K562 (cell line): ENCODE data around the gene ADAMTSL2. TPM values are rescaled to one million over a fixed set of nuclear protein-coding genes. Genes with fewer than 3 reads are reported as not detected.

ENCODE experiments used
- ATAC-seq: fragments of 200-7000 bp; cut with Tn5 transposase; 3 replicates; pipeline ENCODE4 v1.9.1; 2020; ENCODE audit warnings: moderate library complexity
- BruUV-seq: library from RNA; stranded (reverse); fragments of 400-500 nt; replicated peaks from 2 replicates; lab custom pipeline; 2021; lab: Mats Ljungman, UMichigan
- CTCF ChIA-PET: fragments of 300-600 bp; formaldehyde crosslinking; extraction: SDS; loops from one replicate; lab custom pipeline; 2021; ENCODE audit warnings: low intra/inter-chr PET ratio; lab: Yijun Ruan, JAX
- POLR2A ChIA-PET: fragments of 300-600, 350-650 bp; sonication (Branson Sonifier 250); formaldehyde crosslinking; extraction: SDS; loops from one replicate; lab custom pipeline; 2021; ENCODE audit warnings: antibody characterized with exemption, inconsistent platforms; lab: Yijun Ruan, JAX
- DNase-seq, 4 experiments: peaks; one replicate each; pipeline versions ENCODE4 v3.0.0 to v3.0.0-alpha.2; 2011 to 2018; ENCODE audit warnings: low spot score in 3 of 4, mixed read lengths in 3 of 4; ENCODE audit errors: extremely low read depth in 1 of 4
- FAIRE-seq: peaks from 2 replicates; lab custom pipeline; 2011; peaks lifted over from hg19 to GRCh38; lab: Jason Lieb, UNC
- H2AFZ ChIP-seq: 2 replicates; pipeline ENCODE4 v1.6.0; 2011; ENCODE audit warnings: low read depth, low read length, control low read depth, inconsistent platforms
- H3K27ac ChIP-seq: fragments of 200-600 bp; 3 replicates; pipeline ENCODE4 v1.8.0; 2011; ENCODE audit warnings: low read depth, mild to moderate bottlenecking, control low read depth, inconsistent platforms, low read length, moderate library complexity, mixed read lengths; ENCODE audit errors: extremely low read depth
- H3K27me3 ChIP-seq, 2 experiments: fragments of 300-600 bp in 1 of 2; 2 replicates in 1 of 2; 3 replicates in 1 of 2; pipeline versions ENCODE4 v1.6.0 to v1.8.0; 2011; ENCODE audit warnings: inconsistent platforms in 2 of 2, low read length in 2 of 2, mild to moderate bottlenecking in 1 of 2, mixed read lengths in 1 of 2, moderate library complexity in 1 of 2; ENCODE audit not compliant: control insufficient read depth in 2 of 2, insufficient read depth in 2 of 2
- H3K36me3 ChIP-seq: fragments of 300-600 bp; 3 replicates; pipeline ENCODE4 v1.8.0; 2011; ENCODE audit warnings: mild to moderate bottlenecking, low read length, inconsistent platforms; ENCODE audit not compliant: control insufficient read depth, insufficient read depth
- H3K4me1 ChIP-seq, 2 experiments: fragments of 200-600 bp in 1 of 2; replicated peaks in 1 of 2; 2 replicates in 1 of 2; 3 replicates in 1 of 2; pipeline versions ENCODE4 v1.5.1 to v1.8.0; 2011; ENCODE audit warnings: inconsistent platforms in 2 of 2, low read length in 2 of 2, mild to moderate bottlenecking in 1 of 2, mixed read lengths in 1 of 2, moderate library complexity in 1 of 2; ENCODE audit not compliant: control insufficient read depth in 2 of 2, insufficient read depth in 2 of 2
- H3K4me2 ChIP-seq: 2 replicates; pipeline ENCODE4 v1.6.1; 2011; ENCODE audit warnings: low read length, control low read depth, inconsistent platforms, mixed read lengths; ENCODE audit not compliant: insufficient read depth
- H3K4me3 ChIP-seq: fragments of 200-600 bp; sonication (generic), shearing (Covaris generic); 2 replicates; pipeline ENCODE4 v1.5.1; 2016; ENCODE audit warnings: control low read depth, inconsistent platforms
- H3K79me2 ChIP-seq: fragments of 200-600 bp; 3 replicates; pipeline ENCODE4 v1.8.0; 2011; ENCODE audit warnings: low read length, inconsistent platforms; ENCODE audit not compliant: control insufficient read depth, insufficient read depth
- H3K9ac ChIP-seq, 2 experiments: 2 replicates each; pipeline versions ENCODE4 v1.6.0 to v1.6.1; 2011; ENCODE audit warnings: low read depth in 2 of 2, low read length in 2 of 2, control low read depth in 1 of 2, inconsistent platforms in 1 of 2, mild to moderate bottlenecking in 1 of 2, mixed read lengths in 1 of 2; ENCODE audit not compliant: insufficient read depth in 1 of 2
- H3K9me1 ChIP-seq: one replicate; pipeline ENCODE4 v1.6.0; 2011; ENCODE audit warnings: inconsistent platforms, mild to moderate bottlenecking, low read length, moderate library complexity; ENCODE audit not compliant: control insufficient read depth, insufficient read depth
- H3K9me3 ChIP-seq: replicated peaks from 2 replicates; pipeline ENCODE4 v1.5.1; 2011; ENCODE audit warnings: low read depth, low read length, inconsistent platforms; ENCODE audit not compliant: control insufficient read depth, insufficient read depth
- H4K20me1 ChIP-seq: replicated peaks from 2 replicates; pipeline ENCODE4 v1.6.1; 2011; ENCODE audit warnings: low read length, inconsistent platforms, mixed read lengths; ENCODE audit not compliant: control insufficient read depth, insufficient read depth
- COPS2 ChIP-seq: fragments of 450-650 bp; conservative IDR thresholded peaks from 2 replicates; pipeline ENCODE4 v1.6.1; 2016; ENCODE audit warnings: mild to moderate bottlenecking, moderate library complexity
- ETV6 ChIP-seq, 3 experiments: fragments of 150-350 bp in 1 of 3; sonication (generic) in 1 of 3; formaldehyde crosslinking in 1 of 3; IDR thresholded peaks; 2 replicates each; pipeline versions ENCODE4 v1.6.1 to v1.8.0; 2014 to 2022; ENCODE audit warnings: borderline replicate concordance in 2 of 3, low read depth in 2 of 3, antibody characterized with exemption in 1 of 3, low read length in 1 of 3, mild to moderate bottlenecking in 1 of 3, missing genetic modification reagents in 1 of 3
- KAT7 ChIP-seq: sonication (generic); formaldehyde crosslinking; IDR thresholded peaks from 2 replicates; pipeline ENCODE4 v1.8.0; 2022; ENCODE audit warnings: missing genetic modification reagents, mild to moderate bottlenecking, borderline replicate concordance
- RERE ChIP-seq: sonication (generic); formaldehyde crosslinking; IDR thresholded peaks from 2 replicates; pipeline ENCODE4 v1.8.0; 2023; ENCODE audit warnings: missing genetic modification reagents, mild to moderate bottlenecking, borderline replicate concordance
- ZBTB8A ChIP-seq: fragments of 450-650 bp; IDR thresholded peaks from 2 replicates; pipeline ENCODE4 v1.6.1; 2018; ENCODE audit warnings: mild to moderate bottlenecking, moderate library complexity; ENCODE audit not compliant: partially characterized antibody
- ZFP36 ChIP-seq: fragments of 150-350 bp; IDR thresholded peaks from 2 replicates; pipeline ENCODE4 v1.6.1; 2018; ENCODE audit warnings: low read length, low read depth; ENCODE audit not compliant: partially characterized antibody
- WGBS: fragments of 100-300 bp; shearing (Covaris generic); methylation state at CpG from one replicate; pipeline ENCODE4 v1.1.6; 2016; ENCODE audit warnings: low coverage, mixed read lengths; ENCODE audit not compliant: insufficient coverage; ENCODE audit errors: missing lambda C conversion rate; 5-methylcytosine and 5-hydroxymethylcytosine counted together
- in situ Hi-C: fragments of 300-500 bp; cut with MboI; formaldehyde crosslinking; loops from 4 replicates; pipeline ENCODE4 v1.15.0; 2018; ENCODE audit warnings: inconsistent platforms, mixed read lengths
- intact Hi-C: fragments of 100-400 bp; cut with micrococcal nuclease; formaldehyde crosslinking; loops from 2 replicates; pipeline ENCODE4 v1.14.2; 2022
- polyA plus RNA-seq, 8 experiments: library from polyadenylated mRNA; depleted of rRNA in 4 of 8; stranded (reverse) in 5 of 8; unstranded in 3 of 8; fragments of >200 nt; fragmentation: Nextera tagmentation in 2 of 8; fragmentation: Illumina TruSeq in 1 of 8; extraction: Ambion mirVana in 2 of 8; extraction: Trizol in 1 of 8; gene quantifications; 2 replicates each; pipeline versions ENCODE4 v1.2.1 to v1.2.3, GENCODE V29; 2011 to 2014; ENCODE audit warnings: inconsistent platforms in 1 of 8, missing spikeins in 1 of 8
- total RNA-seq, 7 experiments: library from RNA; depleted of rRNA in 6 of 7; stranded (reverse); fragments of >200 nt in 6 of 7; fragmentation: Illumina TruSeq in 2 of 7; extraction: Trizol in 2 of 7; gene quantifications; 2 replicates each; pipeline versions ENCODE4 v1.2.1 to v1.2.3, GENCODE V29; 2011 to 2021; ENCODE audit warnings: low replicate concordance in 1 of 7

The ADAMTSL2 gene
- total and polyA plus RNA-seq, 9 of the 15 experiments (the other 6 are each of a cell fraction or from before 2014, with no cell fraction given): 0.04 TPM; not detected in 8

GRCh38 chr9:133508046-133508445 lies 26.5 kb upstream of the ADAMTSL2 start:
- H3K9me3 ChIP-seq: peaks cover 7% of the 10 kb centered on the region; the same call in 1 of the 2 replicates
- H3K27ac ChIP-seq: no peak overlapping the region
- no TSS peak for BruUV-seq
- ChIA-PET CTCF (no interaction called here), POLR2A (no interaction called here)
- peak; percentile 46 for TF ChIP-seq ZFP36
- no peak for TF ChIP-seq ZBTB8A
- intact Hi-C loops (no loop called here), in situ Hi-C loops (no loop called here)
- 11% methylated on average over 8 of the region's 8 CpGs for WGBS
- H3K9me1 ChIP-seq: no peaks in the 10 kb centered on the region
- FAIRE-seq: no peak
- H3K4me3 ChIP-seq: no peak overlapping the region
- peaks cover 21 to 33% of the 10 kb centered on the region in 2 experiments for H3K4me1 ChIP-seq
- no peak for ATAC-seq
- no peak overlapping the region for H3K9ac ChIP-seq
- no peak overlapping the region for H2AFZ ChIP-seq
- H3K36me3 ChIP-seq: no peaks in the 10 kb centered on the region; the same call in 2 of the 3 replicates
- H4K20me1 ChIP-seq: peaks cover 4% of the 10 kb centered on the region; the same call in 1 of the 2 replicates
- peaks cover 3 to 24% of the 10 kb centered on the region in 2 experiments; a peak in 3 of 5 replicates for H3K27me3 ChIP-seq
- H3K4me2 ChIP-seq: no peak overlapping the region
- DNase-seq: no peak
- no peaks in the 10 kb centered on the region for H3K79me2 ChIP-seq

- H3K9me1 ChIP-seq: no peaks in the 10 kb centered on the region
- H3K4me2 ChIP-seq: no peak overlapping the region
- no peaks in the 10 kb centered on the region for H3K79me2 ChIP-seq
- ChIA-PET POLR2A (interaction anchor here (0.5 to 0.9 kb wide), 3 partner anchors 11 to 540 kb away, joined by 3 read pairs; partner anchors contain the start of gene SURF6), CTCF (no interaction called here)
- BruUV-seq: no TSS peak
- intact Hi-C loops (no loop called here), in situ Hi-C loops (no loop called here)
- no peak overlapping the region for H3K27ac ChIP-seq
- no peak overlapping the region for H2AFZ ChIP-seq
- no peak for FAIRE-seq
- WGBS: 3% methylated on average over 26 of the region's 26 CpGs
- H3K9me3 ChIP-seq: peaks cover 7% of the 10 kb centered on the region; the same call in 1 of the 2 replicates
- peaks cover 21 to 41% of the 10 kb centered on the region in 2 experiments for H3K4me1 ChIP-seq
- no peak overlapping the region for H3K4me3 ChIP-seq
- no peak for ATAC-seq
- H3K36me3 ChIP-seq: no peaks in the 10 kb centered on the region; the same call in 2 of the 3 replicates
- peaks cover 4% of the 10 kb centered on the region; the same call in 1 of the 2 replicates for H4K20me1 ChIP-seq
- peaks cover 3 to 31% of the 10 kb centered on the region in 2 experiments; a peak in 4 of 5 replicates for H3K27me3 ChIP-seq
- no peak overlapping the region for H3K9ac ChIP-seq
- no peak for DNase-seq
- TF ChIP-seq KAT7 (CRISPR knock-in tag): no peak
- TF ChIP-seq RERE (CRISPR knock-in tag): no peak
- TF ChIP-seq ETV6 (IDR thresholded peaks at IDR 0.05; ENCODE audit: borderline replicate concordance in 1 of 2, low read depth in 2 of 2, low read length in 1 of 2): no peak
- no peak for TF ChIP-seq ETV6 (CRISPR knock-in tag; IDR thresholded peaks at IDR 0.05; ENCODE audit: borderline replicate concordance)
- no peak for TF ChIP-seq COPS2
Measured at GRCh38 chr9:133509179-133510083, 25.1 kb upstream of the ADAMTSL2 start.
